GM18526 (cell line): ENCODE results near the gene OSBPL10.

ENCODE experiments used
- POLR2A ChIP-seq: IDR thresholded peaks from 3 replicates; pipeline ENCODE4 v1.6.1; 2011; ENCODE audit not compliant: insufficient read length; ENCODE audit errors: extremely low read depth

The OSBPL10 gene

GRCh38 chr3:31832551-31832950 lies 148.5 kb downstream of the OSBPL10 start:
- no peak for TF ChIP-seq POLR2A

GRCh38 chr3:31831591-31831990 lies 149.5 kb downstream of the OSBPL10 start:
- no peak for TF ChIP-seq POLR2A

- no peak for TF ChIP-seq POLR2A
Measured at GRCh38 chr3:31829826-31830426, 151.1 kb downstream of the OSBPL10 start.

DNA sequence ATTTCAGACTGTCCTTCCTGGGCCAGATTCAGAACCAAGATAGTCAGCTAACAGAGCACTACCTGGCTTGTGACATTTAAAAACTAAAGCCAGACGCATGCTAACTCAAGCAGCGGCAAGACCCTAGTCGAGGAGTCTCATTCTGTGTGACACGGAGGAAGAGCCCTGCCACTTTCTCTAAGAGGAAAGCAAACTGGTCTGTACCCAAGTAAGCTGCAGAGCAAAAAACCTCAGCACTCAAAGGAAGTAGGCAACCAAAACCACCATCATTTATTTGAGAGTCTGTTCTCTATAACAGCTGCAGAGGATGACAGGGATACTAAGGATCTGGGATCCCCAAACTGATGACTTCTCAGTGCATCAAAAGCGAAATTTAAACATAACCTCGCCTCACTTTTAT lies 152.1 kb downstream of the OSBPL10 start:
- no peak for TF ChIP-seq POLR2A

- no peak for TF ChIP-seq POLR2A
Measured at GRCh38 chr3:31828007-31828406, 153.1 kb downstream of the OSBPL10 start.

DNA sequence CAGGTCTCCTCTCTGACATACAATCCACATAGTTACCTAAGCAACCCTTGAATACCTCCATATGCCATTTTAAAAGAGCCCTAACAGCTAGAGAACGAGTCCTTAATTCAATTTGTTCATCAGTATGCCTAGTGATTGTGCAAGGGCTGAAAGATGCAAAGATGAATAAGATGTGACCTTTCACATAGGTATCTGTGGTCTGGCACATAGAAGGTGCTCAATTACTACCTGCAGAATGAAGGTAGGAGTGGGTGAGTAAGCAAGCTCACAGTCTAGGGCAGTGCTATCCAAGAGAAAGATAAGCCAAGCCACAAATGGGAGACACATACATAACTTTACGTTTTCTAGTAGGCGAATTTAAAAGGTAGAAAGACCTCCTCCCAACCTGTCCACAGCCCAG lies 157.9 kb downstream of the OSBPL10 start:
- no peak for TF ChIP-seq POLR2A

DNA sequence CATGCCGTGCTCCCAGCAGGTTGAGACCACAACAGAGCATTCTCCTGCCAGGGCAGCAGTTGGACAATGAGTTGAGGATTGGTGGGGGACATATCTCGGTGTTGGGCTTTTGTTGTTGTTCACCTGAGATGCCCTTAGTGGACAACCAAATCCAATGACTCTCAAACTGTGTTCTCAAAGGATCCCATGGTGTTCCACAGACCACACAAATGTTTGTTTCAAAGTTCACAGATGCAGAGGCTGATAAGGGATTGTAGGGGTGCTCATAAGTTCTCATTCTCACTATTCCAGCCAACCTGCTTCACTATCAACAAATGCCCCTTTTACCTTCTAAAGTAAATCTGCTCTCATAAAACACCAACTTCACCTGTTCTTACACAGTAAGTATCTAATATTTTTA lies 159.9 kb downstream of the OSBPL10 start:
- no peak for TF ChIP-seq POLR2A

- TF ChIP-seq POLR2A = no peak
Measured at GRCh38 chr3:31819441-31819840, 161.6 kb downstream of the OSBPL10 start.

- TF ChIP-seq POLR2A = no peak
Measured at GRCh38 chr3:31817411-31817966, 163.6 kb downstream of the OSBPL10 start.

- TF ChIP-seq POLR2A = no peak
Measured at GRCh38 chr3:31815631-31816440, 165.2 kb downstream of the OSBPL10 start.

GRCh38 chr3:31815006-31815405 lies 166.1 kb downstream of the OSBPL10 start:
- no peak for TF ChIP-seq POLR2A

GRCh38 chr3:31813686-31814085 lies 167.4 kb downstream of the OSBPL10 start:
- no peak for TF ChIP-seq POLR2A

DNA sequence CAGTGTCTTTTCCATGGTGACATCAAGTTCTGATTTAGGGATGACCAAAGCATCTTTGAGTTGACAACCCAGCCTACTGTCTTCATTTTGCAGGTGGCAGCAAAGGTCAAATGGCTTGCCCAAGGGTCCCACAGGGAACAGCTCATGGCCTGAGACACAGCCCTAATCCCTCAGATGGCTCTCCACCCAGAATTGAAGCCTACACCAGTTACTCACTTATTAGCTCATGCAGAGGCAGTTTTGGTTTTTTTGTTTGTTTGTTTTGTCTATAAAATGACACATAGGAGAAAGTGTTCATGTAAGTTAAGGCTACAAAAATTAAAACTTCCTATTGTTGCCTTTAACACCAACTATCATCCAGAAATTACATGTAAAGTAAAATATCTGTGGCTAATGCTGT lies 167.9 kb downstream of the OSBPL10 start:
- no peak for TF ChIP-seq POLR2A

- no peak for TF ChIP-seq POLR2A
Measured at GRCh38 chr3:31810991-31811433, 170.1 kb downstream of the OSBPL10 start.

DNA sequence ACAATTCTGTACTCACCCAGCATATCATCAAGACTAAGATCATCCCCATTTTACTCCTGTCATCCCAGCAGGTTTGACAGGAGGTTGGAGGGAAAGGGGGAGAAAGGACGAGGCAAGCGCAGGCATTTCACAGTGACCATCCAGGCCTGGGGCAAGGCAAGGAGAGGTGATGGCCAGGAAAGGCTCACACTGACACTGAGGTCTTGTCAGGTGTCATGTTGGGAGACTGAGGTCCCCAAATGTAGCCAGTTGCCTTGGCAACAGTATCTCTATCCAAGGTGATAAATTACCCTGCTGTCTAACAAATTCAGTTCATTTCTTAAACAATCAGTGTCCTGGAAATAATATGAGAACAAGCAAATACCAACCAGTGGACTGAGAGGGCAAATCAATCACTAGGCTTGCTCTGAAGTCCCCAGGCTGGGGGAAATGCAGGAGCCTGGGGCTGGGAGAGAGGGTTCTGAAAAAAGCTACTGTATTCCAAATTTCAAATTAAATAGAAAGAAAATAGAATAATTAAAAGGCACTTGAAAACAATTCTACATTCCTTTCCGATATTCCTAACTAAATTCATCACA lies 172.8 kb downstream of the OSBPL10 start:
- no peak for TF ChIP-seq POLR2A
